Lung (tissue), 12 donors: Measurements from ENCODE around the gene PGAP2. TPM values are rescaled to one million over a fixed set of nuclear protein-coding genes. Genes with fewer than 3 reads are reported as not detected.

Experiments used
- ATAC-seq: fragments of 200-7000 bp; cut with Tn5 transposase; one replicate; pipeline ENCODE4 v1.9.1; 2020; ENCODE audit warnings: moderate number of reproducible peaks; ENCODE audit not compliant: insufficient read depth, low FRiP score
- DNase-seq, 3 donors: peaks; one replicate each; pipeline ENCODE4 v3.0.0-alpha.2; 2013 to 2017
- H3K27ac ChIP-seq, 2 donors: one replicate each; pipeline ENCODE4 v1.5.1; 2013; ENCODE audit warnings: mild to moderate bottlenecking in 2 of 2, moderate library complexity in 2 of 2, control low read depth in 1 of 2, inconsistent platforms in 1 of 2, low read depth in 1 of 2, low read length in 1 of 2
- H3K27me3 ChIP-seq, 3 donors: one replicate each; pipeline ENCODE4 v1.5.1; 2013; ENCODE audit warnings: low read length in 2 of 3; ENCODE audit not compliant: control insufficient read depth in 3 of 3, insufficient read depth in 3 of 3
- H3K36me3 ChIP-seq, 4 donors: one replicate each; pipeline ENCODE4 v1.5.1; 2013; ENCODE audit warnings: low read length in 4 of 4, mild to moderate bottlenecking in 1 of 4, moderate library complexity in 1 of 4; ENCODE audit not compliant: control insufficient read depth in 4 of 4, insufficient read depth in 4 of 4
- H3K4me1 ChIP-seq, 5 donors: one replicate each; pipeline ENCODE4 v1.5.1; 2013; ENCODE audit warnings: low read length in 5 of 5, mild to moderate bottlenecking in 2 of 5, moderate library complexity in 1 of 5; ENCODE audit not compliant: control insufficient read depth in 5 of 5, insufficient read depth in 5 of 5
- H3K4me3 ChIP-seq: one replicate; pipeline ENCODE4 v1.5.1; 2013; ENCODE audit warnings: mild to moderate bottlenecking, control low read depth, moderate library complexity
- H3K9ac ChIP-seq, 2 donors: one replicate each; pipeline ENCODE4 v1.5.1; 2013; ENCODE audit warnings: low read length in 2 of 2, control low read depth in 1 of 2; ENCODE audit not compliant: insufficient read depth in 1 of 2
- H3K9me3 ChIP-seq, 4 donors: one replicate each; pipeline ENCODE4 v1.5.1; 2013; ENCODE audit warnings: low read length in 3 of 4, mild to moderate bottlenecking in 1 of 4, moderate library complexity in 1 of 4; ENCODE audit not compliant: control insufficient read depth in 4 of 4, insufficient read depth in 3 of 4
- CTCF ChIP-seq: IDR thresholded peaks from 2 replicates; pipeline ENCODE4 v1.5.1; 2012; ENCODE audit warnings: mild to moderate bottlenecking; ENCODE audit errors: control extremely low read depth, extremely low read depth
- WGBS, 2 donors: extraction: QIAGEN DNeasy Blood & Tissue Kit; methylation state at CpG; one replicate each; pipeline ENCODE4 v1.1.7; 2013; 5-methylcytosine and 5-hydroxymethylcytosine counted together
- polyA plus RNA-seq, 2 donors: library from polyadenylated mRNA; stranded (reverse); fragments of 200-250 nt; gene quantifications; one replicate each; pipeline ENCODE4 v1.2.1, GENCODE V29; 2013
- total RNA-seq, 2 donors: library from RNA; depleted of rRNA in 1 of 2; stranded (reverse); fragments of >200 nt in 1 of 2; gene quantifications; one replicate each; pipeline ENCODE4 v1.2.1, GENCODE V29; 2014 to 2021
- donor health status: control.
- donor health status: control.
- donor health status: Bipolar disorder and iron deficiency.
- donor health status: healthy.
- donor health status: DM: yes; HTN: yes; CAD: no.

Gene PGAP2
- total and polyA plus RNA-seq, 4 donors: 17.5 to 23.6 (median 20.9) TPM

GRCh38 chr11:3799873-3800272, 8.5 kb upstream of the PGAP2 start:
- no peaks in the 10 kb centered on the region for H3K9me3 ChIP-seq
- H3K4me1 ChIP-seq: peaks cover 0 to 18% (median 8%) of the 10 kb centered on the region in 5 donors
- no peak overlapping the region for H3K27ac ChIP-seq
- H3K4me3 ChIP-seq: no peak overlapping the region
- no peak for ATAC-seq
- H3K27me3 ChIP-seq: no peaks in the 10 kb centered on the region
- TF ChIP-seq CTCF: no peak
- no peak overlapping the region for H3K9ac ChIP-seq
- 71 to 77% methylated on average over 5 of the region's 5 CpGs for WGBS, 2 donors
- no peaks in the 10 kb centered on the region for H3K36me3 ChIP-seq
- no peak for DNase-seq

- Histone ChIP-seq H3K4me1 (peaks cover 0 to 4% (median 0%) of the 10 kb centered on the region in 5 donors), H3K27me3 (no peaks in the 10 kb centered on the region), H3K9ac (no peak overlapping the region), H3K36me3 (no peaks in the 10 kb centered on the region), H3K4me3 (no peak overlapping the region), H3K27ac (no peak overlapping the region), H3K9me3 (no peaks in the 10 kb centered on the region)
- DNase-seq: no peak
- no peak for ATAC-seq
- 80 to 84% methylated on average over 4 of the region's 4 CpGs for WGBS, 2 donors
- no peak for TF ChIP-seq CTCF
These were observed 6.2 kb upstream of the PGAP2 start for GRCh38 chr11:3802011-3802790.

DNA sequence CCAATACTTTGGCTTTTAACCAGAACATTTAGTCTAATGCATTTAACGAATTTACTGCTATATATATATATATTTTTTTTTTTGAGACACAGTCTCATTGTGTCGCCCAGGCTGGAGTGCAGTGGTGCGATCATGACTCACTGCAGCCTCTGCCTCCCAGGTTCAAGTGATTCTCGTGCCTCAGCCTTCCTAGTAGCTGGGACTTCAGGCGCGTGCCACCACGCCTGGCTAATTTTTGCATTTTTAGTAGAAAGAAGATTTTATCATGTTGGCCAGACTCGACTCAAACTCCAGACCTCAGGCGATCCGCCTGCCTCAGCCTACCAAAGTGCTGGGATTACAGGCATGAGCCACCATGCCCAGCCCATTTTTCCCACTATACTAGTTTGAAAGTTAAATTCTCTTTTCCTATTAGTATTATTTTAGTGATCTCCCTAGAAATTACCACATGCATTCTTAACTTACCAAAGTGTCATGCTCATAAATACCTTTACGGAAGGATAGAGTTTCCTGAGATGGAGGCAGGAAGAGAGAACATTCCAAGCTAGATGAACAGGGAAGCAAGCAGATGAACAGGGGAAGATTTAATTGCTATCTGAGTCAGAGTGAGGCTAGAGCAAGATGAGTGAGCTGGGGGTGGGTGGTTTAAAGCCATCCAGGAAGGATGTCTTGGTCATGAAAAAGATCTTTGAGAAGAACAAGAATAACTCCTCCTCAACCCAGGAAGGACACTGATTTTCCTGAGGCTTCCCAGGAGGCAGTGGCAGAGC, 4.4 kb upstream of the PGAP2 start:
- ATAC-seq: no peak
- no peak for TF ChIP-seq CTCF
- no peaks in the 10 kb centered on the region for H3K36me3 ChIP-seq
- H3K27ac ChIP-seq: no peak overlapping the region
- WGBS, 2 donors: 94 to 96% methylated on average over 11 of the region's 11 CpGs
- no peak overlapping the region for H3K9ac ChIP-seq
- peaks cover 0 to 3% (median under 1%) of the 10 kb centered on the region in 5 donors for H3K4me1 ChIP-seq
- no peak for DNase-seq
- H3K9me3 ChIP-seq: no peaks in the 10 kb centered on the region
- no peak overlapping the region for H3K4me3 ChIP-seq
- H3K27me3 ChIP-seq: no peaks in the 10 kb centered on the region
